ENCODE results near the gene KCNK4. TPM values are rescaled to one million over a fixed set of nuclear protein-coding genes. Genes with fewer than 3 reads are reported as not detected.
"Not testable (repeated sequence)": the region's sequence is repeated elsewhere in the genome, so short reads cannot be mapped to it uniquely, and the experiment has no call there.

KCNK4 gene
- total RNA-seq, 1 experiment from 2014 or later: 1.1 TPM

DNA sequence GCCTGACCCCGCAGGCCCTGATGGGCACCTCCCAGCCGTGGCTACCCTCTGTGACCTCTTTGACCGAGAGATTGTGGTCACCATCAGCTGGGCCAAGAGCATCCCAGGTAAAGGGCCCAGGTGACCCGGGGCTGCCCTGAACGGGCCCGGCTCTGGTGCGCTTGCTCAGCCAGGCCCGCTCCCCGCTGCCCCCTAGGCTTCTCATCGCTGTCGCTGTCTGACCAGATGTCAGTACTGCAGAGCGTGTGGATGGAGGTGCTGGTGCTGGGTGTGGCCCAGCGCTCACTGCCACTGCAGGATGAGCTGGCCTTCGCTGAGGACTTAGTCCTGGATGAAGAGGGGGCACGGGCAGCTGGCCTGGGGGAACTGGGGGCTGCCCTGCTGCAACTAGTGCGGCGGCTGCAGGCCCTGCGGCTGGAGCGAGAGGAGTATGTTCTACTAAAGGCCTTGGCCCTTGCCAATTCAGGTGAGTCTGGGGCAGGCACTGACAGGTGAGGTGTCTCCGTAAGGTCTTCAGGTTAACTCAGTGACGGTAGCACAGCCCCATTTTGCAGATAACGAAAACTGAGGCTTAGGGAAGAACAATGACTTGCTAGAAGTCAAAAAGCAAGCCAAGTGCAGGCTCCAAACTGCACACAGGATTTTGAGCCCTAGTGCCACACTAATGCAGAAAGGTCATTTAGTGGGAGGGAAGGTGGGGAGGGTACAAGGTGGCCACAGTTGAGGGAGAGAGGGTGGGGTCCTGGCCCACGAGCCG is 23.9 kb downstream of the KCNK4 start:
- BruUV-seq (replicated peaks): no TSS peak
- intact Hi-C loops (cut with micrococcal nuclease; ENCODE audit: unreplicated experiment) (no loop called here), in situ Hi-C loops (cut with HindIII; ENCODE audit: low pct_unique_long_range_greater_than_20kb, low sequenced_read_pairs) (no loop called here)
- Histone ChIP-seq H3K9me3 (ENCODE audit: control insufficient read depth, insufficient read depth, low read depth, low read length) (no peaks in the 10 kb centered on the region), H3K27ac (ENCODE audit: low read length) (peak overlapping the region; percentile 44), H3K27me3 (ENCODE audit: control insufficient read depth, insufficient read depth, low read length) (no peaks in the 10 kb centered on the region), H3K36me3 (ENCODE audit: control insufficient read depth, insufficient read depth, low read length) (peaks cover 2% of the 10 kb centered on the region; the same call in 1 of the 2 replicates), H3K4me1 (ENCODE audit: control insufficient read depth, insufficient read depth, low read length) (peaks cover 27% of the 10 kb centered on the region), H3K4me3 (ENCODE audit: low read depth in 2 of 2, low read length in 2 of 2) (no peak overlapping the region)
- DNase-seq (ENCODE audit: low read depth, low spot score) (no peak), ATAC-seq (no peak)
- TF ChIP-seq, protein P1, sequence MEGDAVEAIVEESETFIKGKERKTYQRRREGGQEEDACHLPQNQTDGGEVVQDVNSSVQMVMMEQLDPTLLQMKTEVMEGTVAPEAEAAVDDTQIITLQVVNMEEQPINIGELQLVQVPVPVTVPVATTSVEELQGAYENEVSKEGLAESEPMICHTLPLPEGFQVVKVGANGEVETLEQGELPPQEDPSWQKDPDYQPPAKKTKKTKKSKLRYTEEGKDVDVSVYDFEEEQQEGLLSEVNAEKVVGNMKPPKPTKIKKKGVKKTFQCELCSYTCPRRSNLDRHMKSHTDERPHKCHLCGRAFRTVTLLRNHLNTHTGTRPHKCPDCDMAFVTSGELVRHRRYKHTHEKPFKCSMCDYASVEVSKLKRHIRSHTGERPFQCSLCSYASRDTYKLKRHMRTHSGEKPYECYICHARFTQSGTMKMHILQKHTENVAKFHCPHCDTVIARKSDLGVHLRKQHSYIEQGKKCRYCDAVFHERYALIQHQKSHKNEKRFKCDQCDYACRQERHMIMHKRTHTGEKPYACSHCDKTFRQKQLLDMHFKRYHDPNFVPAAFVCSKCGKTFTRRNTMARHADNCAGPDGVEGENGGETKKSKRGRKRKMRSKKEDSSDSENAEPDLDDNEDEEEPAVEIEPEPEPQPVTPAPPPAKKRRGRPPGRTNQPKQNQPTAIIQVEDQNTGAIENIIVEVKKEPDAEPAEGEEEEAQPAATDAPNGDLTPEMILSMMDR (IDR thresholded peaks at IDR 0.05): peak; percentile 77
- TF ChIP-seq POLR2AphosphoS5 (IDR thresholded peaks at IDR 0.05; ENCODE audit: low read depth, low read length) (no peak), SIN3A (IDR thresholded peaks at IDR 0.05; ENCODE audit: borderline replicate concordance, insufficient read depth, low read depth, low read length) (no peak)
- ChIA-PET POLR2A (no interaction called here), CTCF (interaction anchor here (0.8 kb wide), 1 partner anchor 38 kb away, joined by 3 read pairs; no protein-coding TSS in a partner anchor)

DNA sequence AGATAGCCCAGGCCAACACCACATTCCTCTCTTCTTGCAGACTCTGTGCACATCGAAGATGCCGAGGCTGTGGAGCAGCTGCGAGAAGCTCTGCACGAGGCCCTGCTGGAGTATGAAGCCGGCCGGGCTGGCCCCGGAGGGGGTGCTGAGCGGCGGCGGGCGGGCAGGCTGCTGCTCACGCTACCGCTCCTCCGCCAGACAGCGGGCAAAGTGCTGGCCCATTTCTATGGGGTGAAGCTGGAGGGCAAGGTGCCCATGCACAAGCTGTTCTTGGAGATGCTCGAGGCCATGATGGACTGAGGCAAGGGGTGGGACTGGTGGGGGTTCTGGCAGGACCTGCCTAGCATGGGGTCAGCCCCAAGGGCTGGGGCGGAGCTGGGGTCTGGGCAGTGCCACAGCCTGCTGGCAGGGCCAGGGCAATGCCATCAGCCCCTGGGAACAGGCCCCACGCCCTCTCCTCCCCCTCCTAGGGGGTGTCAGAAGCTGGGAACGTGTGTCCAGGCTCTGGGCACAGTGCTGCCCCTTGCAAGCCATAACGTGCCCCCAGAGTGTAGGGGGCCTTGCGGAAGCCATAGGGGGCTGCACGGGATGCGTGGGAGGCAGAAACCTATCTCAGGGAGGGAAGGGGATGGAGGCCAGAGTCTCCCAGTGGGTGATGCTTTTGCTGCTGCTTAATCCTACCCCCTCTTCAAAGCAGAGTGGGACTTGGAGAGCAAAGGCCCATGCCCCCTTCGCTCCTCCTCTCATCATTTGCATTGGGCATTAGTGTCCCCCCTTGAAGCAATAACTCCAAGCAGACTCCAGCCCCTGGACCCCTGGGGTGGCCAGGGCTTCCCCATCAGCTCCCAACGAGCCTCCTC is 24.8 kb downstream of the KCNK4 start:
- in situ Hi-C loops (cut with HindIII; ENCODE audit: low pct_unique_long_range_greater_than_20kb, low sequenced_read_pairs); intact Hi-C loops (cut with micrococcal nuclease; ENCODE audit: unreplicated experiment); H3K27me3 ChIP-seq (ENCODE audit: control insufficient read depth, insufficient read depth, low read length); H3K9me3 ChIP-seq (ENCODE audit: control insufficient read depth, insufficient read depth, low read depth, low read length); DNase-seq (ENCODE audit: low read depth, low spot score); H3K36me3 ChIP-seq (ENCODE audit: control insufficient read depth, insufficient read depth, low read length); ATAC-seq; BruUV-seq (replicated peaks): not testable (repeated sequence)
- peak overlapping the region; percentile 100 for H3K27ac ChIP-seq (ENCODE audit: low read length)
- ChIA-PET CTCF (interaction anchor here (2.1 to 2.3 kb wide), 2 partner anchors 27 to 39 kb away, joined by 15 to 21 read pairs; no protein-coding TSS in a partner anchor), POLR2A (interaction anchor here (1.1 kb wide), 1 partner anchor 16 kb away, joined by 3 read pairs; no protein-coding TSS in a partner anchor)
- H3K4me3 ChIP-seq (ENCODE audit: low read depth in 2 of 2, low read length in 2 of 2): peak overlapping the region; percentile 74 to 77
- H3K4me1 ChIP-seq (ENCODE audit: control insufficient read depth, insufficient read depth, low read length): peaks cover 33% of the 10 kb centered on the region

DNA sequence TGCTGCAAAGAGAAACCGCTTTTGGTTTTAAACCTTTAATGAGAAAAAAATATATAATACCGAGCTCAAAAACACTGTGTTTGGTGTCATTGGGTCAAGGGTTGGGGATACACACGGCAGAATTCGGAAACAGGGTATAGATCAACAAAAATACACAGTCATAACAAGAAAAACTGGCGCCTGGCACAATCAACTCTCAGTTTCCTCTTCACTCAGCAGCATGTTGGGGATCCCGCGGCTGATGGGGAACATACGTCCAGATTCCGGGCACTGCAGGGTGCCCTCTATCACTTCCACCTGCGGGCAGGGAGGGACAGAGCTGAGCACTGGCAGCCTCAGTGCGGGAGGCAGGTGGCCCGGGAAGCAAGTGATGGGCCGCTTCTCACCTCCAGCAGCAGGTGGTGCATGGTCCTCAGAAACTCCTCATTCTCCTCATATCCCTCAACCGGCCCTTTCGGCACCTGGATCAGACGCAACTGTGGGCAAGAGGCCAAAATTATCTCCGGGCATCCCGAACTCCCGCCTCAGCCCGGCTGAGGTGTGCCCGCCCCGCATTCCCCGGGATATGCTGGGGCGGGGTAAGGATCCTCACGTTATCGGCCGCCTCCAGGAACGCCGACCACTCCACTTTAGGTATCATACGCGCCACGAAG is 25.7 kb downstream of the KCNK4 start:
- DNase-seq (ENCODE audit: low read depth, low spot score): peak; percentile 35
- POLR2A ChIA-PET: interaction anchor here (0.9 to 2.0 kb wide), 5 partner anchors 10 to 32 kb away, joined by 3 to 12 read pairs (median 5); partner anchors contain the start of gene BAD
- in situ Hi-C loops (cut with HindIII; ENCODE audit: low pct_unique_long_range_greater_than_20kb, low sequenced_read_pairs): no loop called here

More for the DNA sequence above, 25.7 kb downstream of the KCNK4 start:
- Histone ChIP-seq H3K36me3 (ENCODE audit: control insufficient read depth, insufficient read depth, low read length) (peaks cover 2% of the 10 kb centered on the region; the same call in 1 of the 2 replicates), H3K27ac (ENCODE audit: low read length) (peak overlapping the region; percentile 100), H3K27me3 (ENCODE audit: control insufficient read depth, insufficient read depth, low read length) (no peaks in the 10 kb centered on the region), H3K4me3 (ENCODE audit: low read depth in 2 of 2, low read length in 2 of 2) (peak overlapping the region; percentile 74 to 77), H3K4me1 (ENCODE audit: control insufficient read depth, insufficient read depth, low read length) (peaks cover 39% of the 10 kb centered on the region), H3K9me3 (ENCODE audit: control insufficient read depth, insufficient read depth, low read depth, low read length) (no peaks in the 10 kb centered on the region)
- BruUV-seq (replicated peaks): TSS peak; percentile 100
- intact Hi-C loops (cut with micrococcal nuclease; ENCODE audit: unreplicated experiment): no loop called here
- TF ChIP-seq, protein P2, sequence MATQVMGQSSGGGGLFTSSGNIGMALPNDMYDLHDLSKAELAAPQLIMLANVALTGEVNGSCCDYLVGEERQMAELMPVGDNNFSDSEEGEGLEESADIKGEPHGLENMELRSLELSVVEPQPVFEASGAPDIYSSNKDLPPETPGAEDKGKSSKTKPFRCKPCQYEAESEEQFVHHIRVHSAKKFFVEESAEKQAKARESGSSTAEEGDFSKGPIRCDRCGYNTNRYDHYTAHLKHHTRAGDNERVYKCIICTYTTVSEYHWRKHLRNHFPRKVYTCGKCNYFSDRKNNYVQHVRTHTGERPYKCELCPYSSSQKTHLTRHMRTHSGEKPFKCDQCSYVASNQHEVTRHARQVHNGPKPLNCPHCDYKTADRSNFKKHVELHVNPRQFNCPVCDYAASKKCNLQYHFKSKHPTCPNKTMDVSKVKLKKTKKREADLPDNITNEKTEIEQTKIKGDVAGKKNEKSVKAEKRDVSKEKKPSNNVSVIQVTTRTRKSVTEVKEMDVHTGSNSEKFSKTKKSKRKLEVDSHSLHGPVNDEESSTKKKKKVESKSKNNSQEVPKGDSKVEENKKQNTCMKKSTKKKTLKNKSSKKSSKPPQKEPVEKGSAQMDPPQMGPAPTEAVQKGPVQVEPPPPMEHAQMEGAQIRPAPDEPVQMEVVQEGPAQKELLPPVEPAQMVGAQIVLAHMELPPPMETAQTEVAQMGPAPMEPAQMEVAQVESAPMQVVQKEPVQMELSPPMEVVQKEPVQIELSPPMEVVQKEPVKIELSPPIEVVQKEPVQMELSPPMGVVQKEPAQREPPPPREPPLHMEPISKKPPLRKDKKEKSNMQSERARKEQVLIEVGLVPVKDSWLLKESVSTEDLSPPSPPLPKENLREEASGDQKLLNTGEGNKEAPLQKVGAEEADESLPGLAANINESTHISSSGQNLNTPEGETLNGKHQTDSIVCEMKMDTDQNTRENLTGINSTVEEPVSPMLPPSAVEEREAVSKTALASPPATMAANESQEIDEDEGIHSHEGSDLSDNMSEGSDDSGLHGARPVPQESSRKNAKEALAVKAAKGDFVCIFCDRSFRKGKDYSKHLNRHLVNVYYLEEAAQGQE (IDR thresholded peaks at IDR 0.05; ENCODE audit: insufficient read depth in 1 of 2, low read depth in 2 of 2, low read length in 1 of 2): no peak
- TF ChIP-seq POLR2AphosphoS5 (IDR thresholded peaks at IDR 0.05; ENCODE audit: low read depth, low read length): no peak
- TF ChIP-seq, protein P1 (IDR thresholded peaks at IDR 0.05): peak; percentile 50; the same call in 1 of the 2 replicates
- TF ChIP-seq SIN3A (IDR thresholded peaks at IDR 0.05; ENCODE audit: borderline replicate concordance, insufficient read depth, low read depth, low read length): no peak
- ATAC-seq: peak; percentile 27
- CTCF ChIA-PET: interaction anchor here (0.6 to 2.3 kb wide), 10 partner anchors 12 to 76 kb away, joined by 3 to 21 read pairs (median 7); partner anchors contain the start of genes CATSPERZ and FKBP2
